Eye (tissue), 1 donor: Measurements from ENCODE around the gene TPMT.

Experiments
- DNase-seq: peaks from one replicate; pipeline ENCODE4 v3.0.0-alpha.2; 2015

Gene TPMT

GRCh38 chr6:18107061-18107460, 47.8 kb downstream of the TPMT start:
- no peak for DNase-seq

GRCh38 chr6:18102783-18103509, 51.9 kb downstream of the TPMT start:
- no peak for DNase-seq

- DNase-seq = no peak
These were observed 53.0 kb downstream of the TPMT start for GRCh38 chr6:18101873-18102272.

- no peak for DNase-seq
These were observed 53.6 kb downstream of the TPMT start for GRCh38 chr6:18101271-18101670.

GRCh38 chr6:18100296-18100695, 54.6 kb downstream of the TPMT start:
- no peak for DNase-seq

GRCh38 chr6:18099511-18099910, 55.4 kb downstream of the TPMT start:
- DNase-seq = no peak

GRCh38 chr6:18096423-18096822, 58.5 kb downstream of the TPMT start:
- no peak for DNase-seq

- DNase-seq = no peak
These were observed 63.5 kb downstream of the TPMT start for GRCh38 chr6:18091382-18091781.

GRCh38 chr6:18090349-18090786, 64.5 kb downstream of the TPMT start:
- no peak for DNase-seq

- DNase-seq = no peak
These were observed 66.2 kb downstream of the TPMT start for GRCh38 chr6:18088419-18089296.

- DNase-seq = no peak
These were observed 67.3 kb downstream of the TPMT start for GRCh38 chr6:18087396-18088165.

- DNase-seq = no peak
These were observed 73.7 kb downstream of the TPMT start for GRCh38 chr6:18081025-18081668.

GRCh38 chr6:18080544-18080943, 74.3 kb downstream of the TPMT start:
- no peak for DNase-seq

- no peak for DNase-seq
These were observed 76.0 kb downstream of the TPMT start for GRCh38 chr6:18078866-18079265.
